DMS53 (cell line): ENCODE results near the gene RRP1B.
A peak's percentile ranks its signal among the peaks of the same experiment; 100 is the strongest.
"Not testable (repeated sequence)": the region's sequence is repeated elsewhere in the genome, so short reads cannot be mapped to it uniquely, and the experiment has no call there.

Experiments used
- DNase-seq: peaks from one replicate; lab custom pipeline; 2025; lab: John Stamatoyannopoulos, UW

The RRP1B gene

GRCh38 chr21:43697758-43698643 is 38.6 kb downstream of the RRP1B start:
- DNase-seq, result no peak

DNA sequence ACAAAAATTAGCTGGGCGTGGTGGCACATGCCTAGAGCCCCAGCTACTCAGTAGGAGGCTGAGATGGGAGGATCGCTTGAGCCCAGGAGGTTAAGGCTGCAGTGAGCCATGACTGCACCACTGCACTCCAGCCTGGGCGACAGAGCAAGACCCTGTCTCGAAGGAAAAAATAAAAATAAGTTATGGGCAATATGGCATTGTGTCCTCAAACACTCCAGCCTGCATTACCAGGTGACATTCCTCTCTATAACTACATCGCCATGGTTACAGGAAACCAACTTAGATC is 40.1 kb downstream of the RRP1B start:
- peak; percentile 23 for DNase-seq

DNA sequence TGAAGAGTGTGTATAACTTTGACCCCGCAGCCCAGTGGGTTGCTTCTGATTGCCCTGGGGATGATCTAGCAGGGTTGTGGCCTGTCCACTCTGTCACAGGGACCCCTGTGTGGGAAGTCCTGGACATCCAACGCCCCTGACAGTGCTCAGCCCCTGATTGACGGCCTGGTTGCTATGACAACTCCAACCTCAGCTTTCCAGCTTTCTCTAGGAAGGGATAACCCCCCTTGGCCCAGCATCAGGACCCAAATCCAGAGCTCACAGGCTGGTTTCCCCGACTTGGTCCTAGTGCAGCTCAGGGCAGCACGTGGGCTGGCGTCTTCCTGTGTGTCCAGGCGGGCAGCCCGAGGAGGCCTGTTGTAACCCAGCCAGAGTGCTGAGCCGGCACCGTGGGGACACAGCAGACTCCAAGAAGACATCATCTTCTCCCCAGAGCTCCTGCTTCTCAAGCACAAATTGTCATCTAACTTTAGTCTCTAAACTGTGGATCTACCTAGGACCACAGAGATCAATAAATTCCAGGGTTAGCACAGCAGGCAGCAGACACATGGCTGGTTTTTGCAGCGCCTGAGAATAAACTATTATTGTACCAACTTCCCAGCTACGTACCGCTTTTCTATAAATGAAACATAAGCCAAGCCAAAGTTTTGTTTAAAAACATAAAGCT is 40.7 kb downstream of the RRP1B start:
- no peak for DNase-seq

GRCh38 chr21:43701936-43702784 is 42.8 kb downstream of the RRP1B start:
- peak; percentile 41 for DNase-seq

DNA sequence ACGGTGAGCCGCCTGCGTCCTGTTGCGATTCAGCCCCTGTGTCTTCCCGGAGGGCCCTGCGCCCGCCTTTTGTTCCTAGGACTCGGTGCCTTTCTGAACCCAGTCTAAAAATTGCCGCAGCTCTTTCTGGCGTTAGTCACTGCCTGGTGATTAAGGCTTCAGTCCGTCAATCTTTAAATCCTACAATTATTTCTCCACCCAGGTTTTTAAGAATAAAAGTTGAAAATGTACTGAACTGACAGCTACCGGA is 43.4 kb downstream of the RRP1B start:
- peak; percentile 51 for DNase-seq

GRCh38 chr21:43703035-43703880 is 43.9 kb downstream of the RRP1B start:
- peak; percentile 56 for DNase-seq

DNA sequence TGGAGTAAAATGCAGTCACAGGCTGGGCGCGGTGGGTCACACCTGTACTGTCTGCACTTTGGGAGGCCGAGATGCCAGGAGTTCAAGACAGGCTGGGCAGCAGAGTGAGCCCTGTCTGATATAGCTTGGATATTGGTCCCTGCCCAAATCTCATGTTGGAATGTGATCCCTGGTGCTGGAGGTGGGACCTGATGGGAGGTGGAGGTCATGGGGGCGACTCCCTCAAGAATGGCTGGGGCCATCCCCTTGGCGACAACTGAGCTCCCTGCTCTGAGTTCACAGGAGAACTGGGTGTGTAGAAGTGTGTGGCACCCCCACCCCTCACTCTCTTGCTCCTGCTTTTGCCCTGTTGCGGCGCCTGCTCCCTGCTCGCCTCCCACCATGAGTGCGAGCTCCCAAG is 48.1 kb downstream of the RRP1B start:
- DNase-seq, result no peak

- DNase-seq, result no peak
Measured at GRCh38 chr21:43708745-43709381, 49.5 kb downstream of the RRP1B start.

- peak; percentile 67 for DNase-seq
Measured at GRCh38 chr21:43712268-43712942, 53.0 kb downstream of the RRP1B start.

GRCh38 chr21:43713123-43713522 is 53.8 kb downstream of the RRP1B start:
- DNase-seq, result not testable (repeated sequence)

DNA sequence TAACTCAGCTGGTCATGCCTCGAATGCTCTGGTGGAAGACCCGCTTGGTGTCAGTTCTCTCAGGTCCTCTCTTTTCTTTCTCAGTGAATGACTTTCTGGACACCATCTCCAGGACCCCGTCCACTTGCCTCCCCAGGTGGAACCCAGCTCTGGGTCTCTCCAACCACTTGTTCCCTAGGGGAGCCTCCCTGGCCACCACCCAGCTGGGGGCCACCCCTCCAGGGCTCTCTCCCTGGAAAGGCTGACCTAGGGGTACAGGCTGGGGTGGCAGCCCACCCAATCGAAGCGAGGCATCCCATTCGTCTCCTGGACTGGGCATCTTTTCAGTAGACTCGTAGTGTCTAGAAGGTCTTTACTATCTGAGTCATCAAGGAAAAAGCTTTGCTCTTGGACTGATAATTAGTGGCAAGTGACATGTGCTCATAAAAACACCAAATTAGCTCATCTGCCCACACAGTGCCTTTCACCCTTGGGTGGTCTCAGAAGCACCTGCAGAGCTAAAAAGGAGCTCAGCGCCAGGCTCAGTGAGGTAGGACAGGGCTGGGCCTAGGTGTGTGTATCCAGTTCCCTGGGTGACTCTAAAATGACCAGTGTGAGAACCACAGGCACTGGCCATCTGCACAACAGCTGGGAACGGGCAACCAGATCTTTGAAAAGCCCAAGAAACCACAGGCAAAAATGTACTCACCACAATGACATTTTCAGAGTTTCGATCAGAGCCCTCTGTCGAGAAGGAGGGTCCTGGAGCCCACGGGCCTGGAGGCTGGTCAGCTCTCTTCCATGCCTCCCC is 57.2 kb downstream of the RRP1B start:
- DNase-seq, result no peak

- DNase-seq, result no peak
Measured at GRCh38 chr21:43717166-43717853, 58.0 kb downstream of the RRP1B start.

- peak; percentile 56 for DNase-seq
Measured at GRCh38 chr21:43717967-43718871, 58.9 kb downstream of the RRP1B start.

GRCh38 chr21:43718872-43719747 is 59.8 kb downstream of the RRP1B start, which contains the start of gene PDXK:
TSS of gene PDXK (plus strand) at chr21:43719129. CDS start at chr21:43719295, 166 bp downstream.
- DNase-seq, result peak; percentile 92

- DNase-seq, result peak; percentile 56
Measured at GRCh38 chr21:43719748-43720538, 60.6 kb downstream of the RRP1B start.

- no peak for DNase-seq
Measured at GRCh38 chr21:43720539-43721166, 61.3 kb downstream of the RRP1B start.
